Gastroesophageal sphincter (tissue), 4 donors: ENCODE results near the gene RCOR3. TPM values are rescaled to one million over a fixed set of nuclear protein-coding genes. Genes with fewer than 3 reads are reported as not detected.
A peak's percentile ranks its signal among the peaks of the same experiment; 100 is the strongest.

Experiments used
- ATAC-seq: fragments of 150-250 bp; one replicate; pipeline ENCODE4 v1.9.1; 2016; ENCODE audit warnings: mild to moderate bottlenecking, moderate library complexity
- H3K27ac ChIP-seq, 4 donors: fragments of 200-600 bp; sonication (generic) in 3 of 4; 1 replicate in 3 of 4; 2 replicates in 1 of 4; pipeline ENCODE4 v1.5.1; 2016 to 2019
- H3K27me3 ChIP-seq: fragments of 200-600 bp; sonication (generic); one replicate; pipeline ENCODE4 v1.5.1; 2019
- H3K36me3 ChIP-seq, 2 donors: fragments of 200-600 bp; sonication (generic); one replicate each; pipeline ENCODE4 v1.5.1; 2019; ENCODE audit warnings: control low read depth in 1 of 2
- H3K4me1 ChIP-seq, 3 donors: fragments of 200-600 bp; sonication (generic); 1 replicate in 2 of 3; 2 replicates in 1 of 3; pipeline ENCODE4 v1.5.1; 2016 to 2019; ENCODE audit warnings: control low read depth in 2 of 3
- H3K4me3 ChIP-seq, 2 donors: fragments of 200-600 bp; sonication (generic); one replicate each; pipeline ENCODE4 v1.5.1; 2019; ENCODE audit warnings: mild to moderate bottlenecking in 1 of 2, moderate library complexity in 1 of 2
- H3K9me3 ChIP-seq, 3 donors: fragments of 200-600 bp; sonication (generic); one replicate each; pipeline ENCODE4 v1.5.1; 2017 to 2019; ENCODE audit warnings: control low read depth in 2 of 3
- CTCF ChIP-seq, 4 experiments: fragments of 200-600 bp in 2 of 4; fragments of 450-650 bp in 2 of 4; sonication (generic) in 1 of 4; IDR thresholded peaks; one replicate each; pipeline ENCODE4 v1.5.1; 2017 to 2019; ENCODE audit warnings: antibody characterized with exemption in 4 of 4, mild to moderate bottlenecking in 2 of 4, moderate library complexity in 2 of 4
- EP300 ChIP-seq: sonication (generic); formaldehyde crosslinking; IDR thresholded peaks from one replicate; pipeline ENCODE4 v1.6.1; 2017; ENCODE audit warnings: antibody characterized with exemption, mild to moderate bottlenecking
- POLR2A ChIP-seq, 2 donors: fragments of 450-650 bp; IDR thresholded peaks; one replicate each; pipeline ENCODE4 v1.6.1; 2017; ENCODE audit warnings: antibody characterized with exemption in 2 of 2, mild to moderate bottlenecking in 2 of 2, moderate library complexity in 1 of 2
- POLR2AphosphoS5 ChIP-seq: sonication (generic); formaldehyde crosslinking; IDR thresholded peaks from one replicate; pipeline ENCODE4 v1.6.1; 2017; ENCODE audit warnings: antibody characterized with exemption
- WGBS, 2 donors: methylation state at CpG; one replicate each; pipeline ENCODE4 v1.1.5; 2018; ENCODE audit warnings: low coverage in 1 of 2; 5-methylcytosine and 5-hydroxymethylcytosine counted together
- total RNA-seq, 4 donors: library from RNA; depleted of rRNA; stranded (reverse); fragments of >200 nt; gene quantifications; one replicate each; pipeline ENCODE4 v1.1.0, GENCODE V29; 2016

RCOR3 gene
- total RNA-seq, 4 donors from 2014 or later = 25.5 to 63.8 (median 36.8) TPM

- Histone ChIP-seq H3K9me3 (no peaks in the 10 kb centered on the region), H3K27me3 (no peaks in the 10 kb centered on the region), H3K4me3 (no peak overlapping the region), H3K4me1 (peaks cover 0 to 15% (median 0%) of the 10 kb centered on the region in 3 donors), H3K27ac (no peak overlapping the region), H3K36me3 (peaks cover 0 to 41% of the 10 kb centered on the region in 2 donors)
- no peak for ATAC-seq
- TF ChIP-seq POLR2AphosphoS5 (no peak), POLR2A (IDR thresholded peaks at IDR 0.05) (no peak), EP300 (no peak), CTCF (IDR thresholded peaks at IDR 0.05) (no peak)
- 88 to 95% methylated on average over 1 to 2 of the region's 2 CpGs for WGBS, 2 donors
Observed at GRCh38 chr1:211352465-211352864, 93.3 kb downstream of the RCOR3 start.

DNA sequence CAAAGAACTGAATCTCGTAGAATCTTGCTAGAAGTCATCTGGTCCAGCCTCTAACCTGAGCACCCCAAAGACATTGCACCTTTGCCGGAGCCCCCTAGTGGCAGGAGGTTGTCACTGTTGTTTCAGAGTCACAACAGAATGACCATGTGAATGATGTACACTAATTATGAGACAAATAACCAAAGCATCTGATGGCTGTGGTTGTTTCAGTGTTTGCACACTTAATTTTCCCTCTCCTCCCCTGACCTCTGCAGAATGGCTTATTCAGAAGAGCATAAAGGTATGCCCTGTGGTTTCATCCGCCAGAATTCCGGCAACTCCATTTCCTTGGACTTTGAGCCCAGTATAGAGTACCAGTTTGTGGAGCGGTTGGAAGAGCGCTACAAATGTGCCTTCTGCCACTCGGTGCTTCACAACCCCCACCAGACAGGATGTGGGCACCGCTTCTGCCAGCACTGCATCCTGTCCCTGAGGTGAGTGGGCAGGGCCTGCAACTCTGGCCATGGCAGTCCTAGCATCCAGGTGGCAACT is 93.9 kb downstream of the RCOR3 start:
- Histone ChIP-seq H3K4me3 (no peak overlapping the region), H3K9me3 (no peaks in the 10 kb centered on the region), H3K27me3 (no peaks in the 10 kb centered on the region), H3K4me1 (peaks cover 0 to 9% (median 0%) of the 10 kb centered on the region in 3 donors), H3K27ac (no peak overlapping the region), H3K36me3 (peaks cover 0 to 46% of the 10 kb centered on the region in 2 donors)
- 78 to 88% methylated on average over 4 of the region's 8 CpGs for WGBS, 2 donors
- ATAC-seq = no peak
- no peak for TF ChIP-seq POLR2AphosphoS5
- TF ChIP-seq EP300 = no peak
- peak; percentile 40 to 67 (median 53) for TF ChIP-seq CTCF (IDR thresholded peaks at IDR 0.05)
- TF ChIP-seq POLR2A (IDR thresholded peaks at IDR 0.05) = no peak

GRCh38 chr1:211353562-211354212 is 94.5 kb downstream of the RCOR3 start:
- no peak overlapping the region for H3K4me3 ChIP-seq
- H3K9me3 ChIP-seq = no peaks in the 10 kb centered on the region
- H3K27ac ChIP-seq = no peak overlapping the region
- no peak for ATAC-seq
- no peaks in the 10 kb centered on the region for H3K27me3 ChIP-seq
- no peak for TF ChIP-seq POLR2AphosphoS5
- TF ChIP-seq CTCF (IDR thresholded peaks at IDR 0.05) = no peak
- peaks cover 0 to 48% of the 10 kb centered on the region in 2 donors for H3K36me3 ChIP-seq
- peaks cover 0 to 3% (median 0%) of the 10 kb centered on the region in 3 donors for H3K4me1 ChIP-seq
- no CpG with 5 or more reads among the region's 1 CpG for WGBS, 2 donors

DNA sequence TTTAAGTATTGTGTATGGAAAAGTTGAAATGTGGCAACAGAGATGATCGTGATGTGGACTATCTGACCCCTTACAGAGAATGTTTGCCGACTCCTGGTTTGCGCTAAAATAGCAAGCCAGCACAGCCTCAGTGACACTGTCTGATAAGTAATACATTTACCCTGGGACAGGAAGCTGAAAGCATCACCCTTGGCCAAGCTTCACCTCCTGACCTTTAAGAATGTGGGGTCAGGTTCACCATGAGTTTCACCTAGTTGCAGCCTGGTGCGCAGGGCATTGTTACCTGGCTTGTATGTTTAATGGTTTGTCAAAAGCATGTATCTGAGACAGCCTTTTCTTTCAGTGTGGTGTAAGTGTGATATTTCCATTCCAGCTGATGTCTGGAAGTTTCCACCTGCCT is 96.7 kb downstream of the RCOR3 start:
- Histone ChIP-seq H3K27me3 (no peaks in the 10 kb centered on the region), H3K36me3 (peaks cover 0 to 69% of the 10 kb centered on the region in 2 donors), H3K4me3 (no peak overlapping the region), H3K9me3 (no peaks in the 10 kb centered on the region), H3K4me1 (peaks cover 0 to 3% (median 0%) of the 10 kb centered on the region in 3 donors), H3K27ac (no peak overlapping the region)
- WGBS, 2 donors = 71 to 96% methylated on average over 1 to 4 of the region's 4 CpGs
- TF ChIP-seq CTCF (IDR thresholded peaks at IDR 0.05) (no peak), EP300 (no peak), POLR2AphosphoS5 (no peak), POLR2A (IDR thresholded peaks at IDR 0.05) (no peak)
- no peak for ATAC-seq
